ENCODE results near the gene DGKI. TPM values are rescaled to one million over a fixed set of nuclear protein-coding genes. Genes with fewer than 3 reads are reported as not detected.

Gene DGKI
- total and polyA plus RNA-seq, 9 of the 15 experiments (the other 6 are each of a cell fraction or from before 2014, with no cell fraction given), result 0.11 to 0.54 (median 0.15) TPM; not detected in 5

- no peak for TF ChIP-seq CREB3 (tag; conservative IDR thresholded peaks at IDR 0.05; ENCODE audit: low read depth)
- TF ChIP-seq MCM5 (IDR thresholded peaks at IDR 0.05; ENCODE audit: low read depth), result no peak
- no peak for TF ChIP-seq FOXP1 (CRISPR knock-in tag; IDR thresholded peaks at IDR 0.05)
- no peak for TF ChIP-seq ZNF354B (CRISPR knock-in tag; IDR thresholded peaks at IDR 0.05)
- TF ChIP-seq EP300 (IDR thresholded peaks at IDR 0.05; ENCODE audit: low read length), result no peak
- TF ChIP-seq RBM39 (optimal IDR thresholded peaks at IDR 0.05; ENCODE audit: low read depth, low read length), result no peak
- no peak for TF ChIP-seq TCF7L2 (IDR thresholded peaks at IDR 0.05; ENCODE audit: low read depth, low read length)
- TF ChIP-seq E2F5 (CRISPR knock-in tag; IDR thresholded peaks at IDR 0.05), result no peak
- no peak for TF ChIP-seq NR2C1 (IDR thresholded peaks at IDR 0.05)
- no peak for TF ChIP-seq NR2C1 (tag; IDR thresholded peaks at IDR 0.05)
- TF ChIP-seq THRA (IDR thresholded peaks at IDR 0.05), result no peak
- 3% methylated on average over 2 of the region's 2 CpGs for WGBS (ENCODE audit: insufficient coverage, low coverage, missing lambda C conversion rate)
- no TSS peak for BruUV-seq (replicated peaks)
- no peak for ATAC-seq
- Histone ChIP-seq H3K79me2 (ENCODE audit: control insufficient read depth, insufficient read depth, low read length) (no peaks in the 10 kb centered on the region), H3K36me3 (ENCODE audit: control insufficient read depth, insufficient read depth, low read length) (no peaks in the 10 kb centered on the region), H3K4me2 (ENCODE audit: insufficient read depth, low read length) (no peak overlapping the region), H3K9me3 (replicated peaks; ENCODE audit: control insufficient read depth, insufficient read depth, low read depth, low read length) (no peaks in the 10 kb centered on the region), H2AFZ (ENCODE audit: low read depth, low read length) (no peak overlapping the region), H3K4me1 (replicated peaks in 1 of 2; ENCODE audit: control insufficient read depth in 2 of 2, insufficient read depth in 2 of 2, low read length in 2 of 2) (no peaks in the 10 kb centered on the region), H4K20me1 (replicated peaks; ENCODE audit: control insufficient read depth, insufficient read depth, low read length) (no peaks in the 10 kb centered on the region), H3K9me1 (ENCODE audit: control insufficient read depth, insufficient read depth, low read length) (no peaks in the 10 kb centered on the region), H3K4me3 (no peak overlapping the region), H3K27ac (ENCODE audit: extremely low read depth, low read depth, low read length) (no peak overlapping the region), H3K27me3 (ENCODE audit: control insufficient read depth in 2 of 2, insufficient read depth in 2 of 2, low read length in 2 of 2) (peaks cover 6 to 21% of the 10 kb centered on the region in 2 experiments), H3K9ac (ENCODE audit: insufficient read depth in 1 of 2, low read depth in 2 of 2, low read length in 2 of 2) (no peak overlapping the region)
- CTCF ChIA-PET (ENCODE audit: low intra/inter-chr PET ratio), result no interaction called here
- FAIRE-seq, result no peak
- DNase-seq (ENCODE audit: extremely low read depth in 1 of 4, low spot score in 3 of 4), result no peak
- in situ Hi-C loops (cut with MboI) (no loop called here), intact Hi-C loops (cut with micrococcal nuclease) (no loop called here)
- POLR2A ChIA-PET, result interaction anchor here (1.4 kb wide), 1 partner anchor 16 kb away, joined by 3 read pairs; no protein-coding TSS in a partner anchor
Observed at GRCh38 chr7:137820156-137820555, 26.6 kb downstream of the DGKI start.
